T-helper 9 cell (primary cell): ENCODE measurements around the gene POLK.
"Not testable (repeated sequence)": the region's sequence is repeated elsewhere in the genome, so short reads cannot be mapped to it uniquely, and the experiment has no call there.

ENCODE experiments used
- DNase-seq: peaks from one replicate; pipeline ENCODE4 v3.0.0-alpha.2; 2020
- total RNA-seq, 2 donors: gene quantifications; one replicate each; lab custom pipeline; 2026; lab: John Stamatoyannopoulos, UW

Gene POLK
- total RNA-seq, result 32.8 to 55.3 reads per million in 2 donors

DNA sequence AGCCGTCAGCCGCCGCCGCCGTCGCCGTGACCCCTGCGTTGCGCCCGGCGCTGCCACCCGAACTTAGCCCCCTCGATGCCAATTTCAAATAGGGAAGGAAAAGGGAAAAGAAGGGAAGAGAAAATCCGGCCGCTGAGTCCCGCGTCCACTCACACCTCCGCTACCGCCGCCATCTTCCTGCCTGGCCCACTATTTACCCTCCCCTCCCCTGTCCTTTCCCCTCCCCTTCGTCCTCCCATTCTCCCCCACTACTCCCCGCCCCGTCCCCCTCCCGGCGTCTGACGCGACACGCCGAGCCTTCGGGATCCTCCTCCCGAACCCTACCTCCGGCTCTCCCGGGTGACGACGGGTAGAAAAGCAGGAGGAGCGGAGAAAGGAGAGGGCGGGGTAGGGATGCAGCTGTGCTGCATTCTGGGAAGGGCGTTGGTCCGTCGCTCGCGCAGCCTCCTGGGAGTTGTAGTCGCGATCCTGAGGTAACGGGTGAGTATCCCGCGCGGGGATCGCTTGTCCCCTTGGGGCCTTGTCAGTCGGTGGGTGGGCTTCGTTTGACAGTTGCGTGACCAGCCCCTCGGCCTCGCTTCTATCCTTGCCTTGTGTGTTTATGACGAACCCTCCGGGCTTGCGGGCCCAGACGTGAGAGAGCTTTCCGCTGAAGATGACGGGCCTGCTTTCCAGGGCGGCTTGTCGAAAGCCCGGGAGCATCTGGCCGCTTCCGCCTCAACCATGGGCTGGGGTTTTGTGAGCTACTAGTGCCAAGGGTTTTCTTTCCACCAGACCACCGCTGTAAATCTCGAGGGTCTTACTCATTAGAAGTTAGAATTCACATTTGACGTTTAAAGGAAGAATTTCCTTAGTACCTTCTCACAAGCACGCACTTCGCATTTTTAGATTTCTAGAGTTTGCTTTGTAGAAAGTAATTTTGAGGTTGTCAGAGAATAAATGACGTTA, at the start of gene POLK, which contains the start of gene CERT1:
Gene POLK, plus strand, starts transcription at position 457 of the 948 bp plus-strand sequence.
Gene CERT1, minus strand, starts transcription at position 195 of the 948 bp plus-strand sequence. CDS start 422 bp downstream, outside the sequence.
- DNase-seq, result peak; percentile 86

DNA sequence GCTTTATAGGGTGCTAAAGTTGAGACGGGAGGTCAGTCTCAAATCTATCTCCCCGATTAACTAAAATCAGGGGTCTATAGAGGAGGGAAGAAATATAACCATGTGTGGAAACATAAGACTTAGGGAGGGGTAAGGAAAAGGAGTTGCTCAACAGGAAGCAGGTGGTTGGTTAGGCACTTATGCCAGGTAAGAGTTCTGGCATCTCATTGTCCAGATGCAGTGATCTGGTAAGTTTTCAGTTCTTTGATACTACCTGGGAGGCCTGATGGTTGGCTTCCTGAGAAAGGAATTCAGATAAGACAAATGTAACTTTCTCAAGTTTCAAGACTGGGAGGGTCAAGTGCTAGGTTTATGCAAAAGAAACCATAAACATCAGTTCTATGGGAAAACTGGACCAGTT, 48.0 kb upstream of the POLK start:
- DNase-seq, result no peak

DNA sequence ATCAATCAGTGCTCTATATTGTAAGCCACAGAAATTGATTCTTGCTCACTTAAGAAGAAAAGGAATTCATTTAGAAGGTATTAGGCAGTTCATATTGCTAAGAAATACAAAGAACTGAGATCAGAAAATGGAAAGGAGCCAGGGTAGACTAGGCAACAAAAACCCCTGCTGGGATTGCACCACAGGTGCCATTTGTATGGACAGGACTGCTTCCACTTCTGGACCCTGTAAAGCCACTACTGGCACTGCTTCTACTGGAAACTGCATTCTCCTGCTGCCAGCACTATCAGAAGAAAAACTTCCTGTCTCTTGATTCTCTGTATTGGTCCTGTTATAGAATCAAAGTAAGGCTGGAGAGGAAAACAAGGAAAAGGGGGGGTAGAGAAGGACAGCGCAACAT, 46.2 kb upstream of the POLK start:
- DNase-seq, result no peak

DNA sequence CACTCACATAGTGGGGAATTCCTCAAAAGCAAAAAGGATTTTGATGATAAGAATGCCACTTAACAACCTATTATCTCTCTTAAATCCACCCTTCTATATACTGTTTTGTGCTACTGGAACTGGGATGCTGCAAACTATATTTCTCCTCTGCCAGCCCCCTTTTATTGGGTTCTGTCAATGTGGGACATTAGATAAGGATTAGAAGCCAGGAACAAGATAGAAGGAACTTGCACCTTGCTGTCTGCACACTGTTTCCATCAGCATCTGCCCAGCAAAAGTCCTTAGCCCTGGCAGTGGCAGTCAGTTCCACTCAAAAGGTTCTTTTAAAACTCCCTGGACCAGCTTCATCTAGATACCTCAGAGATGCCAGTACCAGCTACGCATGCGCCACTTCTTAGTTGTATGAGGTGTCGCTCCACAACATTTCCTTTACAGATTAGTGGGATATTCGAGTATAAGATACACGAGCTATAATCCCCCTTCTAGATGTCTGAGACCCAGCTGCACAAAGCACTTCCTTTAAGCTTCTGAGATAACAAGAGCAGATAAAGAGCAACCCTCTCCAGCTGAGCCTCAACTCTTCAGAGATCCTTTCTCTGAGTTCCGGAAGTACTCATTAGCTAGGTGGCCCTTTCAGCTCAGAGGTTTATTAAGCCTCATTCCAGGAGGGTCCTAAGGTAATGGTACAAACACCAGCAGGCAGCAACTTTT, 45.5 kb upstream of the POLK start:
- DNase-seq, result no peak

DNA sequence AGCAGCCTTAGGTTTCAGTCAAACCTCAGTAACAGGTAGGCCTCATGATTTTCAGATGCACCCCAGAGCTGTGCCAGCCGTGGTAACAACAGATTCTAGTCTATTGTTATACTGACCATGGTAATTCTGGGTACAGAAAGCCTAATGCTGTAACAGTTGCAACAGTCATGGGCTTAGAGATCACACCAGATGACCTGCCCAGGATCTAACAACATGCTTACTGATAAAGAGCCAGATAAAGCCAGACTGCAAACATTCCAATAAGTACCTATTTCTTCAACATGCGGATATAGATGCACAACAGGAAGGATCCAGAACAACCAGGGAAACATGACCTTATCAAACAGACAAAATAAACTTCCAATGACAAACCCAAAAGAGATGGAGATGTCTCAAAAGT, 43.1 kb upstream of the POLK start:
- DNase-seq, result no peak

DNA sequence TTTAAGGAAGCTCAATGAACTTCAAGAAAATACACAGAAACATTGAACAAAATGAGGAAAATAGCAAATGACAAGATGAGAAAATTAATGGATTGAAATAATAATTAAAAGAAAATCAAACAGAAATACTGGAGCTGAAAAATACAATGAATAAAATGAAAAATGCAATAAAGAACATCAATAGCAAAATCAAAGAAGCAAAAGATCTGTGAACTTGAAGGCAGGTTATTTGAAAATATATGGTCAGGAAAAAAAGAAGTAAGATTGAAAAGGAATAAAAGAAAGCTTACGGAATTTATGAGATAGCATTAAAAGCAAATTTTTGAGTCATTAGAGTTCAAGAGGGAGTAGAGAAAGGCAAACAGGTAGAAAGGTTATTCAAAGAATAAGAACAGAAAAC, 42.7 kb upstream of the POLK start:
- no peak for DNase-seq

DNA sequence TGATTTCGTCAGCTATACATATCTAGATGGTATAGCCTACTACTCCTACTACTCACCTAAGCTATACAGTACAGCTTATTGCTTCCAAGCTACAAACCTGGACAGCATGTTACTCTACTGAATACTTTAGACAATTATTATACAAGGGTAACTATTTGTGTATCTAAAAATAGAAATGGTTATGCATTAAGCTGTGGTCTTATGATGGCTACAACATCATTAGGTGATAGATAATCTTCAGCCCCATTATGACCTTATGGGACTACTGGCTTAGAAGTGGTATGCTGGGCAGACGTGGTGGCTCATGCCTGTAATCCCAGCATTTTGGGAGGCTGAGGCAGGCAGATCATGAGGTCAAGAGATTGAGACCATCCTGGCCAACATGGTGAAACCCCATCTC, 40.5 kb upstream of the POLK start:
- DNase-seq, result no peak

DNA sequence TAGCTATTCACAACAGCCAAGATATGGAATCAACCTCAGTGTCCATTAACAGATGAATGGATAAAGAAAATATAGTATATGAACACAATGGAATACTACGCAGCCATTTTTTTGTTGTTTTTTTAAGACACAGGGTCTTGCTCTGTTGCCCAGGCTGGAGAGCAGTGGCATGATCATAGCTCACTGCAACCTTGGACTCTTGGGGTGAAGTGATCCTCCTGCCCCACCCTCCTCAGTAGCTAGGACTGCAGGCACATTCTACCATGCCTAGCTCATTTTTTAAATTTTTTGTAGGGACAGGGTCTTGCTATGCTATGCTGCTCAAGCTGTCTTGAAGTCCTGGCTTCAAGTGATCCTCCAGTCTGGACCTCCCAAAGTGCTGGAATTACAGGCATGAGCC, 38.7 kb upstream of the POLK start:
- DNase-seq, result no peak

DNA sequence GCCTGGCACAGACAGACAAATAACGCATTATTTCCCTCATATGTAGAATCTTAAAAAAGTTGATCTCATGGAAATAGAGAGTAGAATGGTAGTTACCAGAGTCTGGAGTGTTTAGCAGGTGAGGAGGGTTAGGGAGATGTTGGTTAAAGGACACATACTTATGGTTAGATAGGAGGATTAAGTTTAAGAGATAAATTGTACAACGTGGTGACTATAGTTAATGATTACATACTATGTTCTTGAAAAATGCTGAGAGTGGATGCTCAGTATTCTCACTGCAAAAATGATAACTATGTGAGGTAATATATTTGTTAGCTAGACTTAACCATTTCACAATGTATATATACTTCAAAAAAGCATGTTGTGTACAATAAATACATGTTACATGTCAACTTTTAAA, 38.2 kb upstream of the POLK start:
- DNase-seq, result no peak

DNA sequence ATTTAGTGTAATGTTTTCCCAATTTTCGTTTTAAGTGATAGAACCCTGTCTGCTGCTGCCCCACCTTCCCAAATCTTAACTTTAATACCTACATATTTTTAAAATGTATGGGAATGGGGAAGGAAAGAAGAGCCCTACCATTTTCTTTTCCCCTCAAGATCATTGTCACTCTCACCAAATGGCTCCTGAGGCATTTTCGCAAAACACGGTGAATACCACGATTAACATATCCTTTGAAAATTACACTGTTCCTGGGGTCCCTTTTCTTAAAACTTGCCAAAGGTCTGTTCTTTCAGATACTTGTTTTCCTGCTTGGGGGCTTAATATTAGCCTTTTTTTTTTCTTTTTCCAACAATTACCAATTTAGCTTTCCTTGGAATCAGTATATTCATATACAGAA, 36.3 kb upstream of the POLK start:
- DNase-seq, result no peak

DNA sequence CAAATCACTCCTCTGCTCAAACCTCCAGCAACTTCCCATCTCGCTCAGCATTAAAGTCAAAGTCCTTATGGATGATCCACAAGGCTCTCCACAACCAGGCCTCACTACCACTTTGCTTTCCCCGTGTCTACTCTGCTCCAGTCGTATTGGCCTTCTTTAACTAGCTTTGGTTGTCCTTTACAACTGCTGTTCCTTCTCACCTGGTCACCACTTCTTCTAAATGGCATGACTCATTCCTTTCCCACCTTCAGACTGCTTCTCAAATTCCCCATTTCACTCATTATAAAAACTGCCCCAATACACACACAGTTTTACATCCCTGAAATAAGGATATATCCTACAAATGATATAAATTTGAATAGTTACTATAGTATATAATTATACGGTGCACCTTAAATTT, 30.7 kb upstream of the POLK start:
- no peak for DNase-seq

DNA sequence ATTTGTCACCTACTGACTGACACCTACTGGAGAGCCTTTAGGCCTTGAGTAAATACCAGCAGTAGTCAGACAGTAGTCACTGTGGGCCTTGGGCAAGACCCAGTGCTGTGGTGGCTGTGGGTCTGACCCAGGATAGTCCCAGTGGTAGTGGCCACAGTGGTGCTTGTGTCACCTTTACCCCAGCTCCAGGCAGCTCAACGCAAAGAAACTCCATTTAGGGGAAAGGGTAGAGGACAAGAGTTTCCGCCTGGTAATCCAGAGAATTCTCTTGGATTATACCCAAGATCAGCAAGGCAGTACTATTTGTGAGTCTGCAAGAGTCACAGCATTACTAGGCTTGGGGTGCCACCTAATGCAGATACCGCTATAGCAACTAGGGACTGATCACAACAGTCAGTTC, 29.2 kb upstream of the POLK start:
- DNase-seq, result no peak

DNA sequence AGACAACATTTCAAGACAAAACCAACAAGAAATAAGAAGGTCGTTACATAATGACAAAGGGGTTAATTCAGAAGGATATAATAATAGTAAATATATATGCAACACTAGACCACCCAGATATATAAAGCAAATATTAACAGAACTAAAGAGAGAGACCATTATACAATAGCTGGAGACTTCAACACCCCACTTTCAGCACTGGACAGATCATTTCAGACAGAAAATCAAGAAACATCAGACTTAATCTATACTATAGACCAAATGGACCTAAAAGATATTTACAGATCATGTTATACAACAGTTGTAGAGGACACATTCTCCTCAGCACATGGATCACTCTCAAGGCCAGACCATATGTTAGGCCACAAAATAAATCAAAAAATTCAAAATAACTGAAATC, 27.1 kb upstream of the POLK start:
- DNase-seq, result no peak

DNA sequence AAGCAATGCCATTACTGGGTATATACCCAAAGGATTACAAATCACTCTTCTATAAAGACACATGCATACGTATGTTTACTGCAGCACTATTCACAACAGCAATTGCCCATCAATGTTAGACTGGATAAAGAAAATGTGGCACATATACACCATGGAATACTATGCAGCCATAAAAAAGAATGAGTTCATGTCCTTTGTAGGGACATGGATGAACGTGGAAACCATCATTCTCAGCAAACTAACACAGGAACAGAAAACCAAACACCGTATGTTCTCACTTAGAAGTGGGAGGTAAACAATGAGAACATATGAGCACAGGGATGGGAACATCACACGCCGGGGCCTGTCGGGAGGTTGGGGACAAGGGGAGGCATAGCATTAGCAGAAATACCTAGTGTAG, 21.8 kb upstream of the POLK start:
- DNase-seq, result not testable (repeated sequence)

DNA sequence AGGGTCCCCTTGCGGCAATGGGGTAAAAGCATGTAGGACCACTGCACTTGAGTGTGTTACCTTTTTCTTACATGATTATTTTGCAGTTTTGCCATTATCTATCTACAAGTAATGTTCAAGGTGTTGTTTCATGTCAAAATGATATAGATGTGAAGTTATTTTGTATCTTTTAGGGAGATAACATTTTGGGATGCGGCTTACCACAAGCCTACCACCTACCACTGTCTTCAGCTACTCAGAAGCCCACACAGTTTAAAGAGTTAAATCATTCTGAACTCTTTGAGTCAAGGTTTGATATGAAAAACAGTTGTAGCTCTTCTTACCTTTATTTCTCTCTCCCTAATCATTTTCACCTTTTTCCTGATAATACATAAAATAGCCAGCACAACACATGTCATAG, 20.1 kb upstream of the POLK start:
- DNase-seq, result no peak

DNA sequence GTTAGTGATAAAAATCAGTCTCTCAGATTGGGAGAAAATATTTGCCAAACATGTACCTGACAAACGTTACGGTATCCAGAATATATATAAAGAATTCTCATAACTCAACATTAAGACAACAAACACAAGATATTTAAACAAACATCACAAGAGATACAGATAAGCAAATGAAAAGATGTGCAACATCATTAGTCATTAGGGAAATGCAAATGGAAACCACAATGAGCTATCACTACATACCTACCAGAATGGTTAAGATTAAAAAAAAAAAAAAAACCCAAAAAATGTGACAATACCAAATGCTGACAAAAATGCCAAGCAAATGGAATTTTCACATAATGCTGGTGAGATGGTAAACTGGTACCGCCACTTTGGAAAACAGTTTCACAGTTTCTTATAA, 15.7 kb upstream of the POLK start:
- no peak for DNase-seq

DNA sequence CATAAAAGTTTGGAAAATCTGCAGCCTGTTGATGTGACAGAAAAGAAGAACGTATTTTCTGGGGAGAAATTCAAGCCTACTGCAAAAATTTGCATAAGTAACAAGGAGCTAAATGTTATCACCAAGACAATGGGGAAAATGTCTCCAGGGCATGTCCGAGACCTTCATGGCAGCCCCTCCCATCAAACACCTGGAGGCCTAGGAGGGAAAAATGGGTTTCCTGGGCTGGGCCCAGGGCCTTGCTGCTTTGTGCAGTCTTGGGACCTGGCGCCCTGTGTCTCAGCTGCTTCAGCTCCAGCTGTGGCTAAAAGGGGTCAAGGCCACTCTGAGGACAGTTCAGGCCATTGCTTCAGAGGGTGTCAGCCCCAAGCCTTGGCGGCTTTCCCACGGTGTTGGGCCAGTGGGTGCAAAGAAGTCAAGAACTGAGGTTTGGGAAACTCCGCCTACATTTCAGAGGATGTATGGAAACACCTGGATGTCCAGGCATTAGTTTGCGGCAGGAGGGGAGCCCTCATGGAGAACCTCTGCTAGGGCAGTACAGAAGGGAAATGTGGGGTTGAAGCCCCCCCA, 13.4 kb upstream of the POLK start:
- DNase-seq, result no peak

DNA sequence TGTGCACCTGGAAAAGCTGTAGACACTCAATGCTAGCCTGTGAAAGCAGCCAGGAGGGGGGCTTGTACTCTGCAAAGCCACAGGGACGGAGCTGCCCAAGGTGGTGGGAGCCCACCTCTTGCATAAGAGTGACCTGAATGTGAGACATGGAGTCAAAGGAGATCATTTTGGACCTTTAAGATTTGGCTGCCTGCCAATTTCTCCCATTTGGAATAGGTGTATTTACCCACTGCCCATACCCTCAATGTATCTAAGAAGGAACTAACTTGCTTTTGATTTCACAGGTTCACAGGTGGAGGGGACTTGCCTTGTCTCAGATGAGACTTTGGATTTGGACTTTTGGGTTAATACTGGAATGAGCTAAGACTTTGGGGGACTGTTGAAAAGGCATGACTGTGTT, 12.8 kb upstream of the POLK start:
- DNase-seq, result not testable (repeated sequence)

DNA sequence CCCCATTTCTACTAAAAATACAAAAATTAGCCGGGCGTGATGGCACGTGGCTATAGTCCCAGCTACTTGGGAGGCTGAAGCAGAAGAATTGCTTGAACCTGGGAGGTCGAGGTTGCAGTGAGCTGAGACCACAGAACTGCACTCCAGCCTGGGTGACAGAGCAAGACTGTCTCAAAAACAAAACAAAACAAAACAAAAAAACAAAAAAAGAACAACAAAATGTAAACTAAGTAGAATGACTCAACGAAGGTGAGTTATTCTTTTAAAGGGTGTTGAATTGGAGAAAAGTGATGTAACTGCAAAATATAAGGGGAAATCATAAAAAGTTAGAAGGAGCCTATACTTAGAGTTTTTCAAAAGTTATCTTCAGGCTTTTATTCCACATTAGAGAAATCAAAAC, 6.6 kb upstream of the POLK start:
- not testable (repeated sequence) for DNase-seq

DNA sequence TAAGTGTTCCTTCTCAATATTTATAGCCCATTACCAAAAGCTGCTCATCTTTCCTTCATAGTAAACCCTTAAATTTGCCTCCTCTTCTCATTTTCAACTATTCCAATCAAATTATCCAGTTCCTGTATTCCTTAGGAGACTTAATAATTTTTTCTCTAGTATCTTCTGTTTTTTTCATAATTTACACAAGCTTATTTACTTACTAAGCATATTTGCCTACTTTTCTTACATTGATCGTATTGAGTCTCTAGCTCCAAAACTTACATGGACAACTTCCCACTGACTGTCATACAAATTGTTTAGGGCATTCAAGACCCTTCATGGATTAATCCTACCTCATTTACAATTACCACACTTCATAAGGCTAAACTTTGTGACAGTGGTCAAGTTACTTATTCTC, 3.9 kb upstream of the POLK start:
- DNase-seq, result no peak

DNA sequence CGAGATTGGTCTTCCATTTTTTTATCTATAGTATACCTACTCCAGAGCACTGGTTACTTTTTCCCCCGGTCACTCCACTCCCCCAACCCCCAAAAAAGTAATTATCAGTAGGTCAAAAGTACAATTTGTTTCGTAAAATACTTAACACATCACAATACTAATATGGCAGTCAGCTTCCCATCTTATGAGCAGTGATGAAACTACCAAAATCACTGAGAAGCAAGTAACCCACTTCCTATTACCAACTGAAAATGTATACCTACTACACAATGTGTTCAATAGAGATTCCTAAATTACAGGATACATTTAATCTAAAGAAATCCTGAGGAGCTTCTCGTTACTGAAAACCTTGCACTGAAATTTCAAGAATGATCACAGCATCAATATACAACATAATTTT, 2.1 kb upstream of the POLK start:
- DNase-seq, result no peak

DNA sequence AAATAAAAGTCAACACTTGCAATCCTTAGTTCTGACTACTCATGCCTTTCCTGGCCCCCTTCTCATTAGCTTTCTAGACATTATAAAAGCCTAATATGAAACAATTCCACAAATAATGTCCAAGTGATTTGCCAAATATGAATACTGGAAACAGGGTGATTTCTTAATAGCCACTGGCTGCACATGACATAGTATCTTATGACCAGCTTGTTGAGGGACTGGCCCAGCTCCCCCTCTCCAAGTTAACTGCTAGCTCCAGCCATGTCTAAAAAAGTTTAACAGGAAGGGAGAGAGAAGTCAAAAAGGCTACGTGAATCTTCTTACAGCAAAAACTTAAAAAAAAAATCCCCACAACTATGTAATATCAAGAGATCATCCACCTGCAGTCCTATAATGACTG, 1.7 kb upstream of the POLK start:
- DNase-seq, result no peak

DNA sequence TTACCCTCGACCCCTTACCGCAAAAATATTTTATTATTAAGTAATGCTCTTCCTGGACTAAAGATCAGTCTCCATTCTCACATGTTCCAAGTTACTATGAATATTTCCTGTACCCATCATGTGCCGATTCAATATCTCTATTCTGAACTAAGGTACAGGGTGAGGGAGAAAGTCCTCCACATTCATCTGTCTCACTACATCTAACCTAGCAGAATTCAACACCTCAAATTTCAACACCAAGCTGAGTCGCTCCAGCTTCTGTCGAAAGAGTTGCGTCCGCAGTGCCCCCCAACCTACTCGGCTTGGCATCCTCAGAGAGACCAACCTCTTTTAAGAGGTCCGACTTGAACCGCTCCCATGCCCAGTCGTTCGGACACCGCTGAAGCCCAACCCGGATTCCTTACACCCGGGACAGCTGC, 1.3 kb upstream of the POLK start:
- DNase-seq, result no peak
